ENCODE results near the gene WDSUB1. TPM values are rescaled to one million over a fixed set of nuclear protein-coding genes. Genes with fewer than 3 reads are reported as not detected.

The WDSUB1 gene
- total and polyA plus RNA-seq, 2 donors (not counting 3 experiments of a cell fraction or from before 2014, with no cell fraction given), result 4.0 to 4.8 TPM

DNA sequence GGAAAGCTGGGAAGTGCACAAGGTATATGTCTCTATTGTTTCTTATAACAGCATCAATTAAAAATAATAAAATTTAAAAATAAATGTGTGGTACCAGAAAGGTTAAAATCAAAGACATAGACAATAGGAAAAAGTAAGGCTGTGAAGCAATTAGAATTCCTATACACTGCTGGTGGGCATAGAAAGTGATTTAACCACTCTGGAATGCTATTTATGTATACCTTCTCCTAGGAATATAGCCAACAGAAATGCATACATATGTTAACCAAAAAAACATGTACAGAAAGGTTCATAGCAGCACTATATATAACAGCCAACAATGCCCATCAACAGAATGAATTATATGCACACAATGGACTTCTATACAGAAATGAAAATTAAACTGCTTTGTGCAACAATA is 43.0 kb downstream of the WDSUB1 start:
- no peaks in the 10 kb centered on the region for H3K9me1 ChIP-seq (replicated peaks; ENCODE audit: control insufficient read depth, extremely low read depth, insufficient read depth, low read length)
- BruUV-seq (replicated peaks), result no TSS peak
- no peak overlapping the region for H3K9ac ChIP-seq (replicated peaks; ENCODE audit: extremely low read depth, insufficient read depth, low read length)
- no peak overlapping the region for H3K4me3 ChIP-seq (replicated peaks in 1 of 3; ENCODE audit: insufficient read depth in 1 of 3, low read depth in 1 of 3, low read length in 3 of 3)
- intact Hi-C loops (cut with micrococcal nuclease), result no loop called here
- DNase-seq (ENCODE audit: low read depth, low spot score) (no peak), FAIRE-seq (no peak)
- dilution Hi-C loops (cut with MboI; ENCODE audit: extremely low pct_ligation_motif_present, low sequenced_read_pairs), result no loop called here
- H3K9me3 ChIP-seq (replicated peaks; ENCODE audit: control insufficient read depth, insufficient read depth, low read length), result no peaks in the 10 kb centered on the region
- H4K20me1 ChIP-seq (replicated peaks; ENCODE audit: control insufficient read depth, extremely low read depth, insufficient read depth, low read length), result no peaks in the 10 kb centered on the region
- ChIA-PET CTCF (interaction anchor here (0.6 kb wide), 1 partner anchor 9 kb away, joined by 3 read pairs; no protein-coding TSS in a partner anchor), POLR2A (no interaction called here)
- H3K27ac ChIP-seq (ENCODE audit: insufficient read depth, low read depth, low read length), result no peak overlapping the region
- no peaks in the 10 kb centered on the region for H3K4me1 ChIP-seq (ENCODE audit: control insufficient read depth, extremely low read depth, insufficient read depth, low read length)
- no peak overlapping the region for H3K4me2 ChIP-seq (ENCODE audit: insufficient read depth, low read length)
- H3K27me3 ChIP-seq (ENCODE audit: control insufficient read depth in 2 of 2, insufficient read depth in 2 of 2, low read length in 2 of 2), result no peaks in the 10 kb centered on the region
- no peaks in the 10 kb centered on the region for H3K79me2 ChIP-seq (ENCODE audit: control insufficient read depth, insufficient read depth, low read length)
- H3K36me3 ChIP-seq (ENCODE audit: control insufficient read depth in 2 of 2, extremely low read depth in 1 of 2, insufficient read depth in 2 of 2, low read length in 2 of 2), result peaks cover 8 to 21% of the 10 kb centered on the region in 2 experiments
- H2AFZ ChIP-seq (ENCODE audit: low read depth, low read length), result no peak overlapping the region
- TF ChIP-seq GATA2 (IDR thresholded peaks at IDR 0.05; ENCODE audit: insufficient read depth, insufficient read length, low read depth, low read length), result no peak
- TF ChIP-seq, protein P1, sequence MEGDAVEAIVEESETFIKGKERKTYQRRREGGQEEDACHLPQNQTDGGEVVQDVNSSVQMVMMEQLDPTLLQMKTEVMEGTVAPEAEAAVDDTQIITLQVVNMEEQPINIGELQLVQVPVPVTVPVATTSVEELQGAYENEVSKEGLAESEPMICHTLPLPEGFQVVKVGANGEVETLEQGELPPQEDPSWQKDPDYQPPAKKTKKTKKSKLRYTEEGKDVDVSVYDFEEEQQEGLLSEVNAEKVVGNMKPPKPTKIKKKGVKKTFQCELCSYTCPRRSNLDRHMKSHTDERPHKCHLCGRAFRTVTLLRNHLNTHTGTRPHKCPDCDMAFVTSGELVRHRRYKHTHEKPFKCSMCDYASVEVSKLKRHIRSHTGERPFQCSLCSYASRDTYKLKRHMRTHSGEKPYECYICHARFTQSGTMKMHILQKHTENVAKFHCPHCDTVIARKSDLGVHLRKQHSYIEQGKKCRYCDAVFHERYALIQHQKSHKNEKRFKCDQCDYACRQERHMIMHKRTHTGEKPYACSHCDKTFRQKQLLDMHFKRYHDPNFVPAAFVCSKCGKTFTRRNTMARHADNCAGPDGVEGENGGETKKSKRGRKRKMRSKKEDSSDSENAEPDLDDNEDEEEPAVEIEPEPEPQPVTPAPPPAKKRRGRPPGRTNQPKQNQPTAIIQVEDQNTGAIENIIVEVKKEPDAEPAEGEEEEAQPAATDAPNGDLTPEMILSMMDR (IDR thresholded peaks at IDR 0.05; ENCODE audit: extremely low read depth in 1 of 2, insufficient read depth in 1 of 2, low read depth in 1 of 2, low read length in 2 of 2), result no peak
- TF ChIP-seq MYC (IDR thresholded peaks at IDR 0.05; ENCODE audit: low read depth, low read length), result no peak
- no peak for TF ChIP-seq POLR2A (IDR thresholded peaks at IDR 0.05; ENCODE audit: low read depth, low read length)
- no peak for TF ChIP-seq FOS (IDR thresholded peaks at IDR 0.05; ENCODE audit: borderline replicate concordance, insufficient read depth, low read length)
- no peak for TF ChIP-seq JUN (IDR thresholded peaks at IDR 0.05; ENCODE audit: borderline replicate concordance, insufficient read depth, insufficient read length, low read depth)
- TF ChIP-seq EZH2 (IDR thresholded peaks at IDR 0.05; ENCODE audit: borderline replicate concordance, low read depth, low read length, severe bottlenecking), result no peak
- TF ChIP-seq POLR2AphosphoS5 (IDR thresholded peaks at IDR 0.05; ENCODE audit: insufficient read depth, low read depth, low read length), result no peak
- TF ChIP-seq, protein P2, sequence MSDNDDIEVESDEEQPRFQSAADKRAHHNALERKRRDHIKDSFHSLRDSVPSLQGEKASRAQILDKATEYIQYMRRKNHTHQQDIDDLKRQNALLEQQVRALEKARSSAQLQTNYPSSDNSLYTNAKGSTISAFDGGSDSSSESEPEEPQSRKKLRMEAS (IDR thresholded peaks at IDR 0.05; ENCODE audit: insufficient read depth, insufficient read length), result no peak
